H1 (cell line): ENCODE data around the gene MOB1B.
"Not testable (repeated sequence)": the region's sequence is repeated elsewhere in the genome, so short reads cannot be mapped to it uniquely, and the experiment has no call there.

Experiments
- ATF3 ChIP-seq: IDR thresholded peaks from 2 replicates; pipeline ENCODE4 v1.6.1; 2011; ENCODE audit warnings: low read depth, mild to moderate bottlenecking, low read length; ENCODE audit not compliant: insufficient read depth
- CTCF ChIP-seq, 3 experiments: IDR thresholded peaks; 1 replicate in 2 of 3; 2 replicates in 1 of 3; pipeline versions ENCODE4 v1.5.1 to v1.6.1; 2011; ENCODE audit warnings: low read length in 3 of 3, mild to moderate bottlenecking in 3 of 3, inconsistent platforms in 2 of 3, low read depth in 1 of 3, moderate library complexity in 1 of 3; ENCODE audit not compliant: insufficient read depth in 1 of 3; ENCODE audit errors: control extremely low read depth in 1 of 3
- EP300 ChIP-seq, 2 experiments: IDR thresholded peaks; 1 replicate in 1 of 2; 2 replicates in 1 of 2; pipeline ENCODE4 v1.6.1; 2011 to 2012; ENCODE audit warnings: low read depth in 2 of 2, low read length in 2 of 2, mild to moderate bottlenecking in 2 of 2, borderline replicate concordance in 1 of 2, inconsistent platforms in 1 of 2, moderate library complexity in 1 of 2
- JUN ChIP-seq: IDR thresholded peaks from 2 replicates; pipeline ENCODE4 v1.6.1; 2011; ENCODE audit warnings: low read depth, mild to moderate bottlenecking, improper control_type of control experiment, low read length
- NRF1 ChIP-seq: IDR thresholded peaks from 2 replicates; pipeline ENCODE4 v1.6.1; 2011; ENCODE audit warnings: mild to moderate bottlenecking, low read depth, low read length, improper control_type of control experiment
- POLR2A ChIP-seq, 2 experiments: IDR thresholded peaks; 1 replicate in 1 of 2; 2 replicates in 1 of 2; pipeline ENCODE4 v1.6.1; 2011; ENCODE audit warnings: low read depth in 2 of 2, low read length in 2 of 2, mild to moderate bottlenecking in 2 of 2; ENCODE audit errors: control extremely low read depth in 1 of 2
- SIN3A ChIP-seq, 2 experiments: IDR thresholded peaks in 1 of 2; conservative IDR thresholded peaks in 1 of 2; 2 replicates each; pipeline ENCODE4 v1.6.1; 2011 to 2012; ENCODE audit warnings: low read length in 2 of 2, improper control_type of control experiment in 1 of 2, low read depth in 1 of 2, mild to moderate bottlenecking in 1 of 2
- TAF1 ChIP-seq: IDR thresholded peaks from 2 replicates; pipeline ENCODE4 v1.6.1; 2011; ENCODE audit warnings: mild to moderate bottlenecking, low read depth, low read length
- TEAD4 ChIP-seq: IDR thresholded peaks from 2 replicates; pipeline ENCODE4 v1.6.1; 2012; ENCODE audit warnings: low read depth, low read length, inconsistent platforms, mixed read lengths

DNA sequence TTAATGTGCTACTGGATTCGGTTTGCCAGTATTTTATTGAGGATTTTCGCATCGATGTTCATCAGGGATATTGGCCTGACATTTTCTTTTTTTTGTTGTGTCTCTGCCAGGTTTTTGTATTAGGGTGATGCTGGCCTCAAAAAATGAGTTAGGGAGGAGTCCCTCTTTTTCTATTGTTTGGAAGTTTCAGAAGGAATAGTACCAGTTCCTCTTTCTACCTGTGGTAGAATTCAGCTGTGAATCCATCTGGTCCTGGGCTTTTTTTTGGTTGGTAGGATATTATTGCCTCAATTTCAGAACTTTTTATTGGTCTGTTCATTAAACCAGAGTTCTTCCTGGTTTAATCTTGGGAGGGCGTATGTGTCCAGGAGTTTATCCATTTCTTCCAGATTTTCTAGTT lies 99.2 kb downstream of the MOB1B start:
- not testable (repeated sequence) for TF ChIP-seq TAF1; TEAD4; NRF1; SIN3A (conservative IDR thresholded peaks at IDR 0.05 in 1 of 2, IDR thresholded peaks at IDR 0.05 in 1 of 2; ENCODE audit: low read depth in 1 of 2, low read length in 2 of 2); EP300 (IDR thresholded peaks at IDR 0.05; ENCODE audit: borderline replicate concordance in 1 of 2, low read depth in 2 of 2, low read length in 2 of 2); POLR2A (IDR thresholded peaks at IDR 0.05; ENCODE audit: control extremely low read depth in 1 of 2, low read depth in 2 of 2, low read length in 2 of 2); CTCF (IDR thresholded peaks at IDR 0.05; ENCODE audit: control extremely low read depth in 1 of 3, insufficient read depth in 1 of 3, low read depth in 1 of 3, low read length in 3 of 3); ATF3; JUN
